ENCODE results near the gene RNF167. TPM values are rescaled to one million over a fixed set of nuclear protein-coding genes. Genes with fewer than 3 reads are reported as not detected.

RNF167 gene
- total and polyA plus RNA-seq, 2 of the 8 experiments (the other 6 are each of a cell fraction or from before 2014, with no cell fraction given): 140 to 281 TPM

DNA sequence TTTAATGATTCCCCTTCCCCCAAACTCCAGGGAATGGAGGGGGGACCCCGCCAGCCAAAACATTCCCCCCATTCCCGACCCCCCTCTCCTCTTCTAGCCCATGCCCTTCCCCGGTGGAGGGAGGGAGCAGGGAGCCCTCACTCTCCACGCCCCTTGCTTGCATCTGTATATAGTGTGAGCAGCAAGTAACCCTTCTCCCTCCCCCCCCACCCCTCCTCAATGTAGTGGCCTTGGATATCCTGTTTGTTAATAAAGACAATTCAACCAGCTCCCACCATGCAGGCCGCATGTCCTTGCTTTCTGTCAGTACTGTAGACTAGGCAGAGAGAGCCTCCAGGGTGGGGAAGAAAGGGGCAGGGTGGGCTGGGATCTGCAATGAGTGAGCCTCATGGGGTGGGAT, 42.3 kb upstream of the RNF167 start:
- Histone ChIP-seq H3K79me2 (ENCODE audit: control insufficient read depth in 1 of 2, insufficient read depth in 2 of 2, low read length in 2 of 2) (no peaks in the 10 kb centered on the region), H3K56ac (replicated peaks; ENCODE audit: insufficient read length, low read depth, low read length) (no peak overlapping the region), H2BK5ac (ENCODE audit: low read depth, low read length) (no peak overlapping the region; the same call in 1 of the 2 replicates), H3K4me2 (ENCODE audit: insufficient read depth in 1 of 2, low read depth in 2 of 2, low read length in 2 of 2) (no peak overlapping the region), H2BK20ac (ENCODE audit: low read length) (no peak overlapping the region), H4K20me1 (replicated peaks in 1 of 2; ENCODE audit: control insufficient read depth in 1 of 2, insufficient read depth in 2 of 2, low read length in 2 of 2) (peaks cover 0 to 10% of the 10 kb centered on the region in 2 experiments), H2BK120ac (replicated peaks; ENCODE audit: low read depth, low read length) (no peak overlapping the region), H3K79me1 (ENCODE audit: low read depth, low read length) (no peaks in the 10 kb centered on the region; the same call in 1 of the 2 replicates), H3K4ac (replicated peaks; ENCODE audit: insufficient read length, low read depth, low read length) (no peak overlapping the region), H3K36me3 (ENCODE audit: control insufficient read depth in 2 of 4, insufficient read depth in 4 of 4, low read length in 3 of 4) (peaks cover 4 to 19% (median 16%) of the 10 kb centered on the region in 4 experiments; a peak in 7 of 8 replicates), H2AK5ac (ENCODE audit: low read depth, low read length) (no peak overlapping the region), H3K4me3 (ENCODE audit: extremely low read depth in 1 of 4, insufficient read depth in 2 of 4, low read depth in 3 of 4, low read length in 4 of 4) (no peak overlapping the region), H3K18ac (ENCODE audit: extremely low read depth, low read length) (no peak overlapping the region), H3K9me3 (ENCODE audit: insufficient read depth in 2 of 2, low read depth in 1 of 2, low read length in 1 of 2) (no peaks in the 10 kb centered on the region), H3K9ac (replicated peaks in 1 of 4; ENCODE audit: extremely low read depth in 1 of 4, low read depth in 3 of 4, low read length in 3 of 4) (no peak overlapping the region; a peak in 1 of 7 replicates), H3K23ac (ENCODE audit: insufficient read length) (no peak overlapping the region), H3K27ac (ENCODE audit: low read depth, low read length) (no peak overlapping the region), H4K5ac (ENCODE audit: insufficient read length, low read depth, low read length) (no peak overlapping the region), H3K4me1 (replicated peaks in 1 of 4; ENCODE audit: control insufficient read depth in 3 of 4, insufficient read depth in 4 of 4, low read length in 3 of 4) (peaks cover 0 to 9% (median 3%) of the 10 kb centered on the region in 4 experiments; a peak in 5 of 7 replicates), H3K27me3 (replicated peaks in 1 of 4; ENCODE audit: control insufficient read depth in 3 of 4, extremely low read depth in 1 of 4, insufficient read depth in 3 of 4, low read length in 3 of 4) (0 out of 7 replicates have a peak, but pooled peaks cover 0 to 2% (median 0%) of the 10 kb centered on the region in 4 experiments), H3K23me2 (ENCODE audit: low read depth, low read length) (peaks cover 3% of the 10 kb centered on the region; the same call in 1 of the 2 replicates), H2BK15ac (ENCODE audit: low read length) (no peak overlapping the region), H2BK12ac (ENCODE audit: low read depth, low read length) (no peak overlapping the region), H3K14ac (ENCODE audit: insufficient read length) (no peak overlapping the region), H2AFZ (ENCODE audit: low read length) (no peak overlapping the region), H4K91ac (replicated peaks; ENCODE audit: insufficient read length, low read length) (no peak overlapping the region), H4K8ac (ENCODE audit: extremely low read depth, insufficient read depth, low read length) (no peak overlapping the region)
- no peak for DNase-seq (ENCODE audit: low read depth in 1 of 2, low spot score in 2 of 2)
- WGBS, 2 experiments (ENCODE audit: extremely low coverage in 1 of 2, insufficient coverage in 1 of 2, insufficient read length in 1 of 2, insufficient replicate concordance in 2 of 2, low coverage in 1 of 2, low lambda C conversion rate in 2 of 2, missing lambda C conversion rate in 1 of 2): 70% methylated on average over 3 of the region's 5 CpGs; no CpG with 5 or more reads in 1 of the 2 experiments
- ChIA-PET POLR2A (ENCODE audit: partially characterized antibody) (interaction anchor here (2.1 to 6.4 kb wide), 2 partner anchors 40 to 108 kb away, joined by 5 to 49 read pairs; partner anchors contain the start of genes RNF167 and SLC25A11), CTCF (ENCODE audit: partially characterized antibody) (interaction anchor here (0.6 to 3.0 kb wide), 2 partner anchors 16 to 62 kb away, joined by 3 to 14 read pairs; no protein-coding TSS in a partner anchor)
- no peak for FAIRE-seq
- TF ChIP-seq GABPA (IDR thresholded peaks at IDR 0.05; ENCODE audit: borderline replicate concordance, insufficient read depth, low read length): no peak
- TF ChIP-seq RNF2 (IDR thresholded peaks at IDR 0.05; ENCODE audit: borderline replicate concordance, low read depth, low read length, missing control alignments, poor library complexity, severe bottlenecking): no peak
- TF ChIP-seq POLR2AphosphoS5 (IDR thresholded peaks at IDR 0.05; ENCODE audit: low read depth, low read length): no peak
- no peak for TF ChIP-seq CHD1 (IDR thresholded peaks at IDR 0.05; ENCODE audit: low read depth, low read length)
- TF ChIP-seq POU5F1 (IDR thresholded peaks at IDR 0.05; ENCODE audit: low read depth, low read length): no peak
- TF ChIP-seq HDAC2 (IDR thresholded peaks at IDR 0.05; ENCODE audit: borderline replicate concordance in 1 of 2, low read depth in 2 of 2, low read length in 2 of 2): no peak
- no peak for TF ChIP-seq KDM5A (IDR thresholded peaks at IDR 0.05; ENCODE audit: low read length)
- TF ChIP-seq SIRT6 (IDR thresholded peaks at IDR 0.05; ENCODE audit: low read length): no peak
- TF ChIP-seq TEAD4 (IDR thresholded peaks at IDR 0.05; ENCODE audit: low read depth, low read length): no peak
- TF ChIP-seq, protein P1, sequence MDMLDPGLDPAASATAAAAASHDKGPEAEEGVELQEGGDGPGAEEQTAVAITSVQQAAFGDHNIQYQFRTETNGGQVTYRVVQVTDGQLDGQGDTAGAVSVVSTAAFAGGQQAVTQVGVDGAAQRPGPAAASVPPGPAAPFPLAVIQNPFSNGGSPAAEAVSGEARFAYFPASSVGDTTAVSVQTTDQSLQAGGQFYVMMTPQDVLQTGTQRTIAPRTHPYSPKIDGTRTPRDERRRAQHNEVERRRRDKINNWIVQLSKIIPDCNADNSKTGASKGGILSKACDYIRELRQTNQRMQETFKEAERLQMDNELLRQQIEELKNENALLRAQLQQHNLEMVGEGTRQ (IDR thresholded peaks at IDR 0.05; ENCODE audit: low read length): no peak
- TF ChIP-seq SUZ12 (IDR thresholded peaks at IDR 0.05; ENCODE audit: low read length): no peak
- TF ChIP-seq HDAC6 (IDR thresholded peaks at IDR 0.05; ENCODE audit: low read depth, low read length): no peak
